Astrocyte of the hippocampus (primary cell): ENCODE measurements around the gene OGFRL1.
"Not testable (repeated sequence)": the region's sequence is repeated elsewhere in the genome, so short reads cannot be mapped to it uniquely, and the experiment has no call there.

ENCODE experiments used
- DNase-seq: peaks from one replicate; pipeline ENCODE4 v3.0.0; 2011; ENCODE audit warnings: low read depth, low spot score

OGFRL1 gene

GRCh38 chr6:71288228-71289038 lies at the start of gene OGFRL1:
Gene OGFRL1, plus strand, starts transcription at chr6:71288811. Its CDS starts 126 bp downstream, at chr6:71288937.
- DNase-seq = peak; percentile 92

- no peak for DNase-seq
Observed at GRCh38 chr6:71239694-71240093, 48.9 kb upstream of the OGFRL1 start.

GRCh38 chr6:71245265-71246049 lies 43.2 kb upstream of the OGFRL1 start:
- DNase-seq = no peak

GRCh38 chr6:71246596-71246995 lies 42.0 kb upstream of the OGFRL1 start:
- DNase-seq = no peak

GRCh38 chr6:71248306-71248765 lies 40.3 kb upstream of the OGFRL1 start:
- peak; percentile 22 for DNase-seq

GRCh38 chr6:71248878-71249544 lies 39.6 kb upstream of the OGFRL1 start:
- DNase-seq = no peak

- peak; percentile 43 for DNase-seq
Observed at GRCh38 chr6:71250099-71250602, 38.5 kb upstream of the OGFRL1 start.

GRCh38 chr6:71252410-71252809 lies 36.2 kb upstream of the OGFRL1 start:
- no peak for DNase-seq

- DNase-seq = no peak
Observed at GRCh38 chr6:71252960-71253359, 35.7 kb upstream of the OGFRL1 start.

- DNase-seq = no peak
Observed at GRCh38 chr6:71254323-71254722, 34.3 kb upstream of the OGFRL1 start.

GRCh38 chr6:71258078-71258866 lies 30.3 kb upstream of the OGFRL1 start:
- no peak for DNase-seq

GRCh38 chr6:71259888-71260604 lies 28.6 kb upstream of the OGFRL1 start:
- DNase-seq = no peak

- no peak for DNase-seq
Observed at GRCh38 chr6:71262914-71263313, 25.7 kb upstream of the OGFRL1 start.

- DNase-seq = not testable (repeated sequence)
Observed at GRCh38 chr6:71266392-71266791, 22.2 kb upstream of the OGFRL1 start.

- DNase-seq = no peak
Observed at GRCh38 chr6:71268735-71269437, 19.7 kb upstream of the OGFRL1 start.

GRCh38 chr6:71277926-71278600 lies 10.5 kb upstream of the OGFRL1 start:
- no peak for DNase-seq

GRCh38 chr6:71279321-71279720 lies 9.3 kb upstream of the OGFRL1 start:
- DNase-seq = no peak

- no peak for DNase-seq
Observed at GRCh38 chr6:71279740-71280139, 8.9 kb upstream of the OGFRL1 start.

- no peak for DNase-seq
Observed at GRCh38 chr6:71280701-71281100, 7.9 kb upstream of the OGFRL1 start.
